ENCODE measurements around the gene PPP2R1B. TPM values are rescaled to one million over a fixed set of nuclear protein-coding genes. Genes with fewer than 3 reads are reported as not detected.

The PPP2R1B gene
- total RNA-seq, 2 experiments from 2014 or later: 39.1 to 53.9 TPM

GRCh38 chr11:111765320-111765983 lies 737 bp downstream of the PPP2R1B start:
- ChIA-PET POLR2A (interaction anchor here (1.0 kb wide), 1 partner anchor 163 kb away, joined by 5 read pairs; the partner anchor contains the start of gene SIK2), CTCF (interaction anchor here (0.7 to 6.3 kb wide), 6 partner anchors 11 to 161 kb away, joined by 3 to 55 read pairs (median 6); no protein-coding TSS in a partner anchor)
- ATAC-seq: peak; percentile 33
- Mint-ChIP-seq H3K9me3 (ENCODE audit: low read depth) (no peaks in the 10 kb centered on the region), H3K27me3 (no peaks in the 10 kb centered on the region), H3K4me1 (peaks cover 32% of the 10 kb centered on the region), H3K4me3 (peak overlapping the region; percentile 85), H3K27ac (peak overlapping the region; percentile 98), H3K36me3 (ENCODE audit: low read depth) (peaks cover 41% of the 10 kb centered on the region)
- DNase-seq: no peak
- intact Hi-C loops (cut with DNase I, micrococcal nuclease): loop anchor here (5.0 to 10.0 kb wide), 3 partner anchors 162 to 1547 kb away; partner anchors contain the start of genes POU2AF1 (in 1 of the 2) and TTC12 (in 1 of the 2)

GRCh38 chr11:111764621-111765020 lies 1.6 kb downstream of the PPP2R1B start:
- intact Hi-C loops (cut with DNase I, micrococcal nuclease): loop anchor here (5.0 to 10.0 kb wide), 3 partner anchors 163 to 1548 kb away; partner anchors contain the start of genes POU2AF1 (in 1 of the 2) and TTC12 (in 1 of the 2)
- no peak for ATAC-seq
- POLR2A ChIA-PET: no interaction called here
- Mint-ChIP-seq H3K4me1 (peaks cover 32% of the 10 kb centered on the region), H3K36me3 (ENCODE audit: low read depth) (peaks cover 46% of the 10 kb centered on the region), H3K4me3 (peak overlapping the region; percentile 85), H3K9me3 (ENCODE audit: low read depth) (no peaks in the 10 kb centered on the region), H3K27ac (peak overlapping the region; percentile 98), H3K27me3 (no peaks in the 10 kb centered on the region)
- no peak for DNase-seq
- CTCF ChIA-PET: interaction anchor here (0.7 to 6.3 kb wide), 5 partner anchors 10 to 160 kb away, joined by 3 to 55 read pairs (median 5); no protein-coding TSS in a partner anchor

GRCh38 chr11:111762981-111763643 lies 3.1 kb downstream of the PPP2R1B start:
- ChIA-PET CTCF (interaction anchor here (0.6 to 6.3 kb wide), 8 partner anchors 13 to 177 kb away, joined by 3 to 55 read pairs (median 6); no protein-coding TSS in a partner anchor), POLR2A (interaction anchor here (0.6 to 0.7 kb wide), 2 partner anchors 10 to 160 kb away, joined by 3 to 5 read pairs; no protein-coding TSS in a partner anchor)
- H3K4me3 Mint-ChIP-seq: no peak overlapping the region
- no peaks in the 10 kb centered on the region for H3K27me3 Mint-ChIP-seq
- intact Hi-C loops (cut with DNase I, micrococcal nuclease): loop anchor here (1.0 to 10.0 kb wide), 2 partner anchors 160 to 388 kb away; partner anchors contain the start of gene POU2AF1 (in 1 of the 2)
- no peaks in the 10 kb centered on the region for H3K9me3 Mint-ChIP-seq (ENCODE audit: low read depth)
- ATAC-seq: no peak
- peaks cover 57% of the 10 kb centered on the region for H3K36me3 Mint-ChIP-seq (ENCODE audit: low read depth)
- peaks cover 32% of the 10 kb centered on the region for H3K4me1 Mint-ChIP-seq
- no peak overlapping the region for H3K27ac Mint-ChIP-seq
- no peak for DNase-seq

- Mint-ChIP-seq H3K27ac (no peak overlapping the region), H3K27me3 (no peaks in the 10 kb centered on the region), H3K4me1 (peaks cover 32% of the 10 kb centered on the region), H3K36me3 (ENCODE audit: low read depth) (peaks cover 60% of the 10 kb centered on the region), H3K9me3 (ENCODE audit: low read depth) (no peaks in the 10 kb centered on the region), H3K4me3 (no peak overlapping the region)
- CTCF ChIA-PET: interaction anchor here (0.7 to 2.3 kb wide), 6 partner anchors 17 to 176 kb away, joined by 3 to 8 read pairs (median 5); no protein-coding TSS in a partner anchor
- intact Hi-C loops (cut with DNase I, micrococcal nuclease): loop anchor here in 1 of 2 experiments (10.0 kb wide), 1 partner anchor 388 kb away; the partner anchor contains the start of gene POU2AF1
- no peak for ATAC-seq
- POLR2A ChIA-PET: interaction anchor here (0.6 to 0.7 kb wide), 2 partner anchors 11 to 160 kb away, joined by 3 to 5 read pairs; no protein-coding TSS in a partner anchor
- DNase-seq: no peak
These were observed 3.7 kb downstream of the PPP2R1B start for GRCh38 chr11:111762526-111762925.

GRCh38 chr11:111761036-111761435 lies 5.2 kb downstream of the PPP2R1B start:
- ChIA-PET CTCF (interaction anchor here (0.5 kb wide), 1 partner anchor 1347 kb away, joined by 3 read pairs; no protein-coding TSS in a partner anchor), POLR2A (no interaction called here)
- DNase-seq: no peak
- Mint-ChIP-seq H3K27ac (no peak overlapping the region), H3K4me1 (peaks cover 25% of the 10 kb centered on the region), H3K36me3 (ENCODE audit: low read depth) (peaks cover 67% of the 10 kb centered on the region), H3K4me3 (no peak overlapping the region), H3K27me3 (no peaks in the 10 kb centered on the region), H3K9me3 (ENCODE audit: low read depth) (no peaks in the 10 kb centered on the region)
- intact Hi-C loops (cut with DNase I, micrococcal nuclease): loop anchor here in 1 of 2 experiments (10.0 kb wide), 1 partner anchor 386 kb away; the partner anchor contains the start of gene POU2AF1
- no peak for ATAC-seq

- POLR2A ChIA-PET: interaction anchor here (0.6 kb wide), 1 partner anchor 26 kb away, joined by 3 read pairs; no protein-coding TSS in a partner anchor
- H3K27ac Mint-ChIP-seq: no peak overlapping the region
- no peak overlapping the region for H3K4me3 Mint-ChIP-seq
- H3K4me1 Mint-ChIP-seq: peaks cover 22% of the 10 kb centered on the region
- no peaks in the 10 kb centered on the region for H3K27me3 Mint-ChIP-seq
- H3K36me3 Mint-ChIP-seq (ENCODE audit: low read depth): peaks cover 63% of the 10 kb centered on the region
- ATAC-seq (no peak), DNase-seq (no peak)
- intact Hi-C loops (cut with DNase I, micrococcal nuclease): loop anchor here in 1 of 2 experiments (10.0 kb wide), 1 partner anchor 385 kb away; the partner anchor contains the start of gene POU2AF1
- H3K9me3 Mint-ChIP-seq (ENCODE audit: low read depth): no peaks in the 10 kb centered on the region
- CTCF ChIA-PET: interaction anchor here (0.6 to 1.4 kb wide), 3 partner anchors 16 to 410 kb away, joined by 3 to 4 read pairs (median 3); no protein-coding TSS in a partner anchor
These were observed 6.3 kb downstream of the PPP2R1B start for GRCh38 chr11:111759778-111760407.

GRCh38 chr11:111759376-111759775 lies 6.8 kb downstream of the PPP2R1B start:
- Mint-ChIP-seq H3K9me3 (ENCODE audit: low read depth) (no peaks in the 10 kb centered on the region), H3K4me3 (no peak overlapping the region), H3K27me3 (no peaks in the 10 kb centered on the region), H3K36me3 (ENCODE audit: low read depth) (peaks cover 60% of the 10 kb centered on the region), H3K4me1 (peaks cover 17% of the 10 kb centered on the region), H3K27ac (no peak overlapping the region)
- ChIA-PET POLR2A (no interaction called here), CTCF (interaction anchor here (0.6 to 1.4 kb wide), 5 partner anchors 16 to 410 kb away, joined by 3 to 4 read pairs (median 3); no protein-coding TSS in a partner anchor)
- intact Hi-C loops (cut with DNase I, micrococcal nuclease): no loop called here
- no peak for DNase-seq
- no peak for ATAC-seq

GRCh38 chr11:111756097-111756496 lies 10.1 kb downstream of the PPP2R1B start:
- DNase-seq (no peak), ATAC-seq (no peak)
- Mint-ChIP-seq H3K27ac (no peak overlapping the region), H3K36me3 (ENCODE audit: low read depth) (peaks cover 53% of the 10 kb centered on the region), H3K4me3 (no peak overlapping the region), H3K4me1 (no peaks in the 10 kb centered on the region), H3K9me3 (ENCODE audit: low read depth) (no peaks in the 10 kb centered on the region), H3K27me3 (no peaks in the 10 kb centered on the region)
- intact Hi-C loops (cut with DNase I, micrococcal nuclease): no loop called here
- ChIA-PET POLR2A (interaction anchor here (0.7 to 1.3 kb wide), 2 partner anchors 20 to 87 kb away, joined by 3 to 6 read pairs; no protein-coding TSS in a partner anchor), CTCF (interaction anchor here (0.7 kb wide), 1 partner anchor 22 kb away, joined by 3 read pairs; no protein-coding TSS in a partner anchor)

GRCh38 chr11:111749646-111750045 lies 16.5 kb downstream of the PPP2R1B start:
- Mint-ChIP-seq H3K4me1 (no peaks in the 10 kb centered on the region), H3K27ac (no peak overlapping the region), H3K36me3 (ENCODE audit: low read depth) (peaks cover 59% of the 10 kb centered on the region), H3K4me3 (no peak overlapping the region), H3K9me3 (ENCODE audit: low read depth) (no peaks in the 10 kb centered on the region), H3K27me3 (no peaks in the 10 kb centered on the region)
- intact Hi-C loops (cut with DNase I, micrococcal nuclease): no loop called here
- ATAC-seq (no peak), DNase-seq (no peak)
- POLR2A ChIA-PET: no interaction called here
- CTCF ChIA-PET: no interaction called here

- POLR2A ChIA-PET: no interaction called here
- peaks cover 59% of the 10 kb centered on the region for H3K36me3 Mint-ChIP-seq (ENCODE audit: low read depth)
These were observed 18.0 kb downstream of the PPP2R1B start for GRCh38 chr11:111748035-111748804.

More at GRCh38 chr11:111748035-111748804, 18.0 kb downstream of the PPP2R1B start:
- CTCF ChIA-PET: interaction anchor here (0.9 kb wide), 1 partner anchor 17 kb away, joined by 3 read pairs; no protein-coding TSS in a partner anchor
- Mint-ChIP-seq H3K4me3 (no peak overlapping the region), H3K9me3 (ENCODE audit: low read depth) (no peaks in the 10 kb centered on the region), H3K4me1 (no peaks in the 10 kb centered on the region), H3K27me3 (no peaks in the 10 kb centered on the region), H3K27ac (no peak overlapping the region)
- ATAC-seq: no peak
- DNase-seq: no peak
- intact Hi-C loops (cut with DNase I, micrococcal nuclease): no loop called here

Measured in activated CD4-positive, alpha-beta T cell treated with anti-CD3 and anti-CD28 coated beads for 36 hours (primary cell).